ENCODE data around the gene PHF12. TPM values are rescaled to one million over a fixed set of nuclear protein-coding genes. Genes with fewer than 3 reads are reported as not detected.
"Not testable (repeated sequence)": the region's sequence is repeated elsewhere in the genome, so short reads cannot be mapped to it uniquely, and the experiment has no call there.

PHF12 gene
- total RNA-seq, 4 donors from 2014 or later, result 54.8 to 114 (median 72.9) TPM

- no peak for TF ChIP-seq POLR2A (IDR thresholded peaks at IDR 0.05)
- TF ChIP-seq CTCF (IDR thresholded peaks at IDR 0.05), result no peak
- Histone ChIP-seq H3K27me3 (no peaks in the 10 kb centered on the region), H3K9me3 (no peaks in the 10 kb centered on the region), H3K36me3 (no peaks in the 10 kb centered on the region), H3K4me1 (peaks cover 0 to 31% (median 21%) of the 10 kb centered on the region in 4 donors), H3K4me3 (peak overlapping the region in 3 of 4 donors; percentile 75 to 96 (median 80)), H3K27ac (peak overlapping the region; percentile 87 to 98 (median 92))
- DNase-seq, result no peak
Measured at GRCh38 chr17:28895794-28896447, 55.4 kb downstream of the PHF12 start.

GRCh38 chr17:28893248-28894183 is 57.8 kb downstream of the PHF12 start:
- peak in 2 of 3 donors; percentile 42 to 69 for DNase-seq
- peak overlapping the region; percentile 40 to 72 (median 60) for H3K27ac ChIP-seq
- H3K36me3 ChIP-seq, H3K27me3 ChIP-seq, H3K4me3 ChIP-seq, H3K9me3 ChIP-seq: not testable (repeated sequence)
- H3K4me1 ChIP-seq, result peaks cover 0 to 31% (median 20%) of the 10 kb centered on the region in 4 donors

GRCh38 chr17:28892024-28892423 is 59.3 kb downstream of the PHF12 start:
- TF ChIP-seq POLR2A (IDR thresholded peaks at IDR 0.05) (no peak), CTCF (IDR thresholded peaks at IDR 0.05) (no peak)
- Histone ChIP-seq H3K4me3 (no peak overlapping the region), H3K9me3 (no peaks in the 10 kb centered on the region), H3K27ac (peak overlapping the region in 1 of 4 donors; percentile 62), H3K36me3 (no peaks in the 10 kb centered on the region), H3K4me1 (peaks cover 0 to 26% (median 19%) of the 10 kb centered on the region in 4 donors), H3K27me3 (no peaks in the 10 kb centered on the region)
- DNase-seq, result no peak

- H3K36me3 ChIP-seq, result no peaks in the 10 kb centered on the region
- TF ChIP-seq CTCF (IDR thresholded peaks at IDR 0.05) (no peak), POLR2A (IDR thresholded peaks at IDR 0.05) (no peak)
- H3K9me3 ChIP-seq, result no peaks in the 10 kb centered on the region
- no peak overlapping the region for H3K4me3 ChIP-seq
- no peaks in the 10 kb centered on the region for H3K27me3 ChIP-seq
- no peak overlapping the region for H3K27ac ChIP-seq
- peaks cover 0 to 22% (median 17%) of the 10 kb centered on the region in 4 donors for H3K4me1 ChIP-seq
- no peak for DNase-seq
Measured at GRCh38 chr17:28891201-28891600, 60.1 kb downstream of the PHF12 start.

- Histone ChIP-seq H3K4me3 (no peak overlapping the region), H3K27ac (no peak overlapping the region), H3K9me3 (no peaks in the 10 kb centered on the region), H3K36me3 (peaks cover 0 to 8% (median 0%) of the 10 kb centered on the region in 3 donors), H3K27me3 (no peaks in the 10 kb centered on the region), H3K4me1 (peaks cover 0 to 20% (median 12%) of the 10 kb centered on the region in 4 donors)
- DNase-seq, result no peak
- TF ChIP-seq CTCF (IDR thresholded peaks at IDR 0.05) (no peak), POLR2A (IDR thresholded peaks at IDR 0.05) (no peak)
Measured at GRCh38 chr17:28889996-28890395, 61.3 kb downstream of the PHF12 start.

GRCh38 chr17:28888832-28889231 is 62.5 kb downstream of the PHF12 start:
- H3K27ac ChIP-seq, result peak overlapping the region in 1 of 4 donors; percentile 47
- H3K27me3 ChIP-seq, result no peaks in the 10 kb centered on the region
- H3K9me3 ChIP-seq, result no peaks in the 10 kb centered on the region
- DNase-seq, result peak in 1 of 3 donors; percentile 41
- H3K4me1 ChIP-seq, result peaks cover 0 to 14% (median 7%) of the 10 kb centered on the region in 4 donors
- H3K36me3 ChIP-seq, result peaks cover 0 to 19% (median 0%) of the 10 kb centered on the region in 3 donors
- TF ChIP-seq CTCF (IDR thresholded peaks at IDR 0.05) (no peak), POLR2A (IDR thresholded peaks at IDR 0.05) (no peak)
- H3K4me3 ChIP-seq, result no peak overlapping the region

Measured in Peyer's patch (tissue), 4 donors.